Liver (tissue), 9 donors: ENCODE results near the gene DCTN4. TPM values are rescaled to one million over a fixed set of nuclear protein-coding genes. Genes with fewer than 3 reads are reported as not detected.

Experiments used
- DNase-seq: peaks from one replicate; pipeline ENCODE4 v3.0.0-alpha.2; 2017; ENCODE audit warnings: low spot score
- H3K27ac ChIP-seq, 2 donors: one replicate each; pipeline ENCODE4 v1.7.0; 2013; ENCODE audit warnings: inconsistent platforms in 2 of 2, low read length in 2 of 2, control low read depth in 1 of 2, low read depth in 1 of 2, mild to moderate bottlenecking in 1 of 2
- H3K27me3 ChIP-seq, 4 donors: one replicate each; pipeline versions ENCODE4 v1.6.1 to v1.7.0; 2013; ENCODE audit warnings: low read length in 3 of 4, inconsistent platforms in 1 of 4, mild to moderate bottlenecking in 1 of 4, moderate library complexity in 1 of 4; ENCODE audit not compliant: control insufficient read depth in 4 of 4, insufficient read depth in 4 of 4
- H3K36me3 ChIP-seq, 4 donors: one replicate each; pipeline versions ENCODE4 v1.6.1 to v1.7.0; 2013; ENCODE audit warnings: low read length in 3 of 4, mild to moderate bottlenecking in 3 of 4, low read depth in 1 of 4, moderate library complexity in 1 of 4; ENCODE audit not compliant: control insufficient read depth in 4 of 4, insufficient read depth in 3 of 4
- H3K4me1 ChIP-seq, 4 donors: one replicate each; pipeline versions ENCODE4 v1.6.1 to v1.7.0; 2013; ENCODE audit warnings: low read length in 3 of 4, mild to moderate bottlenecking in 3 of 4, moderate library complexity in 1 of 4; ENCODE audit not compliant: control insufficient read depth in 4 of 4, insufficient read depth in 4 of 4
- H3K4me3 ChIP-seq, 3 donors: one replicate each; pipeline versions ENCODE4 v1.6.1 to v1.7.0; 2013; ENCODE audit warnings: low read length in 3 of 3, control low read depth in 1 of 3, low read depth in 1 of 3, mild to moderate bottlenecking in 1 of 3
- H3K9ac ChIP-seq, 2 donors: one replicate each; pipeline ENCODE4 v1.7.0; 2013; ENCODE audit warnings: low read length in 2 of 2, mild to moderate bottlenecking in 2 of 2, moderate library complexity in 2 of 2, control low read depth in 1 of 2, low read depth in 1 of 2
- H3K9me3 ChIP-seq, 4 donors: one replicate each; pipeline versions ENCODE4 v1.6.1 to v1.7.0; 2013; ENCODE audit warnings: low read length in 3 of 4; ENCODE audit not compliant: control insufficient read depth in 4 of 4
- EGR1 ChIP-seq, 2 donors: IDR thresholded peaks; 2 replicates each; pipeline ENCODE4 v1.6.1; 2016 to 2018; ENCODE audit warnings: antibody characterized with exemption in 2 of 2, low read depth in 2 of 2
- FOXA1 ChIP-seq: IDR thresholded peaks from 2 replicates; pipeline ENCODE4 v1.6.1; 2016; ENCODE audit warnings: antibody characterized with exemption
- FOXA2 ChIP-seq: IDR thresholded peaks from 2 replicates; pipeline ENCODE4 v1.6.1; 2016; ENCODE audit warnings: antibody characterized with exemption
- GABPA ChIP-seq, 2 donors: IDR thresholded peaks in 1 of 2; conservative IDR thresholded peaks in 1 of 2; 2 replicates each; pipeline ENCODE4 v1.6.1; 2016; ENCODE audit warnings: antibody characterized with exemption in 2 of 2, mild to moderate bottlenecking in 1 of 2, moderate library complexity in 1 of 2
- HNF4G ChIP-seq: IDR thresholded peaks from 2 replicates; pipeline ENCODE4 v1.6.1; 2016; ENCODE audit warnings: antibody characterized with exemption
- JUND ChIP-seq, 2 donors: IDR thresholded peaks; 2 replicates each; pipeline ENCODE4 v1.6.1; 2016; ENCODE audit warnings: antibody characterized with exemption in 2 of 2
- NR2F2 ChIP-seq: IDR thresholded peaks from 2 replicates; pipeline ENCODE4 v1.6.1; 2016; ENCODE audit warnings: antibody characterized with exemption
- RAD21 ChIP-seq, 2 donors: IDR thresholded peaks; 2 replicates each; pipeline ENCODE4 v1.6.1; 2016; ENCODE audit warnings: antibody characterized with exemption in 2 of 2, mild to moderate bottlenecking in 2 of 2
- RXRA ChIP-seq, 2 donors: IDR thresholded peaks; 2 replicates each; pipeline ENCODE4 v1.6.1; 2017 to 2018; ENCODE audit warnings: antibody characterized with exemption in 2 of 2, mild to moderate bottlenecking in 1 of 2
- SP1 ChIP-seq: IDR thresholded peaks from 2 replicates; pipeline ENCODE4 v1.6.1; 2018; ENCODE audit warnings: antibody characterized with exemption, mild to moderate bottlenecking
- TAF1 ChIP-seq: conservative IDR thresholded peaks from 2 replicates; pipeline ENCODE4 v1.6.1; 2016; ENCODE audit warnings: antibody characterized with exemption, mild to moderate bottlenecking
- WGBS: extraction: QIAGEN DNeasy Blood & Tissue Kit; methylation state at CpG from one replicate; pipeline ENCODE4 v1.1.7; 2013; 5-methylcytosine and 5-hydroxymethylcytosine counted together
- polyA plus RNA-seq, 2 donors: library from polyadenylated mRNA; stranded (reverse) in 1 of 2; unstranded in 1 of 2; fragments of 200-250 nt in 1 of 2; fragments of >200 nt in 1 of 2; fragmentation: Nextera tagmentation in 1 of 2; extraction: Ambion mirVana in 1 of 2; gene quantifications; one replicate each; pipeline versions ENCODE4 v1.2.1 to v1.2.3, GENCODE V29; 2013 to 2015
- total RNA-seq, 2 donors: library from RNA; depleted of rRNA; stranded (reverse); fragments of >200 nt; gene quantifications; one replicate each; pipeline ENCODE4 v1.2.3, GENCODE V29; 2014
- TF ChIP-seq, protein P1 (sequence below): fragments of 150-350 bp; IDR thresholded peaks from 2 replicates; pipeline ENCODE4 v1.5.1; 2017; ENCODE audit warnings: improper control_type of control experiment, low read depth, low read length; ENCODE audit not compliant: missing input control
- TF ChIP-seq, protein P2 (sequence below): IDR thresholded peaks from 2 replicates; pipeline ENCODE4 v1.6.1; 2016; ENCODE audit warnings: antibody characterized with exemption
- TF ChIP-seq, protein P3 (sequence below): IDR thresholded peaks from 2 replicates; pipeline ENCODE4 v1.6.1; 2016; ENCODE audit warnings: antibody characterized with exemption, mild to moderate bottlenecking
- donor health status: healthy.
- donor health status: healthy.
- donor health status: healthy.
- donor health status: healthy.
- donor health status: healthy.

The DCTN4 gene
- total and polyA plus RNA-seq, 4 donors: 10.3 to 29.6 (median 20.2) TPM

DNA sequence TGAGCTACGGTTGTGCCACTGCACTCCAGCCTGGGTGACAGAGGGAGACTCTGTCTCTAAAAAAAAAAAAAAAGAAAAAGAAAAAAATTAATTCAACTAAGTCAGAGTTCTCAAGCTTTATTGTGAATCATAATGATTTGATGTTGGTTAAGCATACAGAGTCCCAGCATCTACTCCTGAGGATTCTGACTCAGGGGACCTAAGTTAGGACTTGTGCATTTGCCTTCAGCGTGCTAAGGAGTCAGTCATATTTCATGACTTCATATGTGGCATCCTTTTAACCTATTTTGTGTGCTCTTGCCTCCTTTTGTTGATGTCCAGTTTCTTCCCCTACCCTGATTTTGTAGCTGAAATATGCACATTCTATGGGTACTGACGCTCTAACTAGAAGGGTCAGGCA lies 94.9 kb downstream of the DCTN4 start:
- DNase-seq: no peak
- H3K27ac ChIP-seq: no peak overlapping the region
- WGBS: 90% methylated on average over 3 of the region's 3 CpGs
- TF ChIP-seq FOXA2: no peak
- no peaks in the 10 kb centered on the region for H3K36me3 ChIP-seq
- H3K9ac ChIP-seq: no peak overlapping the region
- H3K4me3 ChIP-seq: no peak overlapping the region
- no peaks in the 10 kb centered on the region for H3K9me3 ChIP-seq
- H3K4me1 ChIP-seq: no peaks in the 10 kb centered on the region
- no peaks in the 10 kb centered on the region for H3K27me3 ChIP-seq

DNA sequence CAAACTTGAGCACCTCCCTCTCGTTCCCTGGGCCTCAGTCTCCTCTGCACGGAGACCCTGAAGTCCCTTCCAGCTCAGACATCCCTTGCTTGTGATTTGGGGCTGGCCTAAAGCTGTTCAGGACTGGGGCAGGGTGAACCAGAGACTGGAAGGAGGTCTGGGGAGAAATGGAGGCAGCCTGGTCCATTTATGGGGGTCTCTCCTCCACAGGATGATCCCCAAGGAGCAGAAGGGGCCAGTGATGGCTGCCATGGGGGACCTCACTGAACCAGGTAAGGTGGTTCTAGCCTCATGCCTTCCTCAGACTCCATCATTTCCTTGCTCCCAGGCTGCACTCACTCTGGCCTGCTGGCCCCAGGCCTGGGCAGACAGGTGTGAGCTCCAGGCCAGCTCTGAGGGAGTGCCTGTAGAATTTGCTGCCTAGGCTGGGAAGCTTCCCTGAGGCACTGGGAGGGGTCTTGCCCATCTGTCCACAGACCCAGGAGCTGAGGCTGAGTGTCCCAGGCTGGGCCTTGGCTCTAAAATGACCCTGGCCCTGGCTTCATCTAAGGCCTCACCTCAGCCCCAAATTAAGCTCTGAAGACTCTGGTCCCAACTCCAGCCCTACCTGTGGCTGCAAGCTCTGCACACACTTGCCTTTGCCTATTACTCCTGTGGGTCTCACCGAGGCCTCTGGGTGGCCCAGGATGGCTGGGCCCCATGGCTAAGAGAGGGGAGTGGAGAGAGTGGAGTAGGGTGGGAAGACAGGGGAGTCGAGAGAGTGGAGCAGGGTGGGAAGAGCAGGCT lies 95.9 kb downstream of the DCTN4 start:
- Histone ChIP-seq H3K4me1 (peaks cover 0 to 7% (median 4%) of the 10 kb centered on the region in 4 donors), H3K27me3 (no peaks in the 10 kb centered on the region), H3K9ac (no peak overlapping the region), H3K4me3 (no peak overlapping the region), H3K9me3 (no peaks in the 10 kb centered on the region), H3K36me3 (no peaks in the 10 kb centered on the region), H3K27ac (no peak overlapping the region)
- 86% methylated on average over 4 of the region's 4 CpGs for WGBS
- TF ChIP-seq RAD21 (IDR thresholded peaks at IDR 0.05) (no peak), TAF1 (no peak), EGR1 (IDR thresholded peaks at IDR 0.05; ENCODE audit: low read depth in 2 of 2) (no peak), GABPA (IDR thresholded peaks at IDR 0.05 in 1 of 2, conservative IDR thresholded peaks at IDR 0.05 in 1 of 2) (no peak), SP1 (no peak), JUND (IDR thresholded peaks at IDR 0.05) (no peak), NR2F2 (no peak), HNF4G (no peak), FOXA1 (no peak), RXRA (IDR thresholded peaks at IDR 0.05) (no peak)
- TF ChIP-seq, protein P1, sequence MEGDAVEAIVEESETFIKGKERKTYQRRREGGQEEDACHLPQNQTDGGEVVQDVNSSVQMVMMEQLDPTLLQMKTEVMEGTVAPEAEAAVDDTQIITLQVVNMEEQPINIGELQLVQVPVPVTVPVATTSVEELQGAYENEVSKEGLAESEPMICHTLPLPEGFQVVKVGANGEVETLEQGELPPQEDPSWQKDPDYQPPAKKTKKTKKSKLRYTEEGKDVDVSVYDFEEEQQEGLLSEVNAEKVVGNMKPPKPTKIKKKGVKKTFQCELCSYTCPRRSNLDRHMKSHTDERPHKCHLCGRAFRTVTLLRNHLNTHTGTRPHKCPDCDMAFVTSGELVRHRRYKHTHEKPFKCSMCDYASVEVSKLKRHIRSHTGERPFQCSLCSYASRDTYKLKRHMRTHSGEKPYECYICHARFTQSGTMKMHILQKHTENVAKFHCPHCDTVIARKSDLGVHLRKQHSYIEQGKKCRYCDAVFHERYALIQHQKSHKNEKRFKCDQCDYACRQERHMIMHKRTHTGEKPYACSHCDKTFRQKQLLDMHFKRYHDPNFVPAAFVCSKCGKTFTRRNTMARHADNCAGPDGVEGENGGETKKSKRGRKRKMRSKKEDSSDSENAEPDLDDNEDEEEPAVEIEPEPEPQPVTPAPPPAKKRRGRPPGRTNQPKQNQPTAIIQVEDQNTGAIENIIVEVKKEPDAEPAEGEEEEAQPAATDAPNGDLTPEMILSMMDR: no peak
- TF ChIP-seq, protein P2, sequence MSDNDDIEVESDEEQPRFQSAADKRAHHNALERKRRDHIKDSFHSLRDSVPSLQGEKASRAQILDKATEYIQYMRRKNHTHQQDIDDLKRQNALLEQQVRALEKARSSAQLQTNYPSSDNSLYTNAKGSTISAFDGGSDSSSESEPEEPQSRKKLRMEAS: no peak
- TF ChIP-seq, protein P3, sequence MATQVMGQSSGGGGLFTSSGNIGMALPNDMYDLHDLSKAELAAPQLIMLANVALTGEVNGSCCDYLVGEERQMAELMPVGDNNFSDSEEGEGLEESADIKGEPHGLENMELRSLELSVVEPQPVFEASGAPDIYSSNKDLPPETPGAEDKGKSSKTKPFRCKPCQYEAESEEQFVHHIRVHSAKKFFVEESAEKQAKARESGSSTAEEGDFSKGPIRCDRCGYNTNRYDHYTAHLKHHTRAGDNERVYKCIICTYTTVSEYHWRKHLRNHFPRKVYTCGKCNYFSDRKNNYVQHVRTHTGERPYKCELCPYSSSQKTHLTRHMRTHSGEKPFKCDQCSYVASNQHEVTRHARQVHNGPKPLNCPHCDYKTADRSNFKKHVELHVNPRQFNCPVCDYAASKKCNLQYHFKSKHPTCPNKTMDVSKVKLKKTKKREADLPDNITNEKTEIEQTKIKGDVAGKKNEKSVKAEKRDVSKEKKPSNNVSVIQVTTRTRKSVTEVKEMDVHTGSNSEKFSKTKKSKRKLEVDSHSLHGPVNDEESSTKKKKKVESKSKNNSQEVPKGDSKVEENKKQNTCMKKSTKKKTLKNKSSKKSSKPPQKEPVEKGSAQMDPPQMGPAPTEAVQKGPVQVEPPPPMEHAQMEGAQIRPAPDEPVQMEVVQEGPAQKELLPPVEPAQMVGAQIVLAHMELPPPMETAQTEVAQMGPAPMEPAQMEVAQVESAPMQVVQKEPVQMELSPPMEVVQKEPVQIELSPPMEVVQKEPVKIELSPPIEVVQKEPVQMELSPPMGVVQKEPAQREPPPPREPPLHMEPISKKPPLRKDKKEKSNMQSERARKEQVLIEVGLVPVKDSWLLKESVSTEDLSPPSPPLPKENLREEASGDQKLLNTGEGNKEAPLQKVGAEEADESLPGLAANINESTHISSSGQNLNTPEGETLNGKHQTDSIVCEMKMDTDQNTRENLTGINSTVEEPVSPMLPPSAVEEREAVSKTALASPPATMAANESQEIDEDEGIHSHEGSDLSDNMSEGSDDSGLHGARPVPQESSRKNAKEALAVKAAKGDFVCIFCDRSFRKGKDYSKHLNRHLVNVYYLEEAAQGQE: no peak
- no peak for DNase-seq
